CD8-positive, alpha-beta memory T cell (primary cell): ENCODE results near the gene DTNBP1. TPM values are rescaled to one million over a fixed set of nuclear protein-coding genes. Genes with fewer than 3 reads are reported as not detected.

Experiments used
- CTCF ChIA-PET: fragments of 350-600 bp; sonication (Branson Sonifier 250); formaldehyde crosslinking; loops from one replicate; lab custom pipeline; 2021; ENCODE audit warnings: antibody characterized with exemption; lab: Charles Lee
- POLR2A ChIA-PET: fragments of 350-600 bp; sonication (Branson Sonifier 250); formaldehyde crosslinking; loops from one replicate; lab custom pipeline; 2021; ENCODE audit warnings: antibody characterized with exemption; lab: Charles Lee
- DNase-seq, 5 donors: peaks; one replicate each; pipeline versions ENCODE4 v3.0.0 to v3.0.0-alpha.2; 2020 to 2022; ENCODE audit warnings: mixed read lengths in 1 of 5
- H3K27ac ChIP-seq: one replicate; pipeline ENCODE4 v1.7.0; 2013; ENCODE audit warnings: low read depth, mild to moderate bottlenecking, low read length, moderate library complexity
- H3K27me3 ChIP-seq: 2 replicates; pipeline ENCODE4 v1.7.0; 2013; ENCODE audit warnings: low read length, mild to moderate bottlenecking; ENCODE audit not compliant: insufficient read depth, poor library complexity, severe bottlenecking
- H3K36me3 ChIP-seq: 2 replicates; pipeline ENCODE4 v1.7.0; 2013; ENCODE audit warnings: mild to moderate bottlenecking, low read length, moderate library complexity; ENCODE audit not compliant: insufficient read depth
- H3K4me1 ChIP-seq: 2 replicates; pipeline ENCODE4 v1.7.0; 2013; ENCODE audit warnings: mild to moderate bottlenecking, low read length, moderate library complexity; ENCODE audit not compliant: insufficient read depth
- H3K4me3 ChIP-seq: 2 replicates; pipeline ENCODE4 v1.7.0; 2013; ENCODE audit warnings: mild to moderate bottlenecking, low read length
- H3K9me3 ChIP-seq: 2 replicates; pipeline ENCODE4 v1.7.0; 2013; ENCODE audit warnings: mild to moderate bottlenecking, low read length
- H3K27ac Mint-ChIP-seq, 8 donors: one replicate each; pipeline ENCODE4 v1.8.0; 2020 to 2021; ENCODE audit warnings: mixed read lengths in 8 of 8, mild to moderate bottlenecking in 6 of 8, inconsistent platforms in 3 of 8, moderate library complexity in 3 of 8
- H3K27me3 Mint-ChIP-seq, 2 donors: one replicate each; pipeline ENCODE4 v1.8.0; 2020 to 2021; ENCODE audit warnings: mixed read lengths in 2 of 2, mild to moderate bottlenecking in 1 of 2, moderate library complexity in 1 of 2
- H3K36me3 Mint-ChIP-seq, 3 donors: one replicate each; pipeline ENCODE4 v1.8.0; 2020 to 2021; ENCODE audit warnings: mixed read lengths in 3 of 3, inconsistent platforms in 1 of 3, mild to moderate bottlenecking in 1 of 3
- H3K4me1 Mint-ChIP-seq, 3 donors: one replicate each; pipeline ENCODE4 v1.8.0; 2020 to 2021; ENCODE audit warnings: mixed read lengths in 3 of 3, inconsistent platforms in 1 of 3, mild to moderate bottlenecking in 1 of 3
- H3K4me3 Mint-ChIP-seq, 7 donors: one replicate each; pipeline ENCODE4 v1.8.0; 2020 to 2021; ENCODE audit warnings: mixed read lengths in 7 of 7, mild to moderate bottlenecking in 6 of 7, moderate library complexity in 4 of 7, inconsistent platforms in 2 of 7
- H3K9me3 Mint-ChIP-seq, 5 donors: one replicate each; pipeline ENCODE4 v1.8.0; 2020 to 2022; ENCODE audit warnings: mixed read lengths in 5 of 5, mild to moderate bottlenecking in 3 of 5, moderate library complexity in 2 of 5, inconsistent platforms in 1 of 5
- polyA plus RNA-seq: library from polyadenylated mRNA; unstranded; fragments of 300-500 nt; fragmentation: Illumina TruSeq; gene quantifications from one replicate; pipeline ENCODE4 v1.2.3, GENCODE V29; 2021
- total RNA-seq, 2 experiments: library from RNA; stranded (reverse); gene quantifications; one replicate each; pipeline ENCODE4 v1.2.3, GENCODE V29; 2021

Gene DTNBP1
- total and polyA plus RNA-seq, 3 experiments from 2014 or later = 14.6 to 37.3 (median 15.5) TPM

DNA sequence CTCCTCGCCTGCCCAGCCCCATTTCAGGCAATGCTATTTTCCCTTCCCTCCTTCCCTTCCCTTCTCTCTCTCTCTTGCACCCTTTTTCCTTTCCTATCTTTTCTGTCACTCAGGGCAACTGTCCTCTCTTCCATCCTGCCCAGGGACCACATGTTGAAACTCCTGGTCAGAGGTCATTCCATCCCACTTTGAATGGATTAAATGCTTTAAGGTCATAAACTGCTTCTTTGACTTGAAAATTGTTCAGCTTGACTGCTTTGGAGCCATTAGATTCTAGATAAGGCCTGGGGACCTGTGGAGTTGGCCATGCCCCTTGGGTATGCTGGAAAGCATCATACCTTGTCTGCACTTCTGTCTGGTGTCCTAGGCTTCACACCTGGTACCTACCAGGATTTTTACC lies 106.1 kb downstream of the DTNBP1 start:
- Mint-ChIP-seq H3K4me3 (no peak overlapping the region), H3K27me3 (no peaks in the 10 kb centered on the region), H3K36me3 (peaks cover 0 to 3% (median 1%) of the 10 kb centered on the region in 3 donors), H3K4me1 (peaks cover 9 to 29% (median 15%) of the 10 kb centered on the region in 3 donors), H3K27ac (peak overlapping the region in 3 of 8 donors; percentile 9 to 93 (median 32)), H3K9me3 (no peaks in the 10 kb centered on the region)
- H3K27me3 ChIP-seq = no peaks in the 10 kb centered on the region
- H3K4me3 ChIP-seq = no peak overlapping the region
- no peaks in the 10 kb centered on the region for H3K4me1 ChIP-seq
- DNase-seq = no peak
- ChIA-PET POLR2A (interaction anchor here (0.6 kb wide), 1 partner anchor 9 kb away, joined by 3 read pairs; no protein-coding TSS in a partner anchor), CTCF (no interaction called here)
- H3K36me3 ChIP-seq = no peaks in the 10 kb centered on the region
- H3K27ac ChIP-seq = no peak overlapping the region
- no peaks in the 10 kb centered on the region for H3K9me3 ChIP-seq

DNA sequence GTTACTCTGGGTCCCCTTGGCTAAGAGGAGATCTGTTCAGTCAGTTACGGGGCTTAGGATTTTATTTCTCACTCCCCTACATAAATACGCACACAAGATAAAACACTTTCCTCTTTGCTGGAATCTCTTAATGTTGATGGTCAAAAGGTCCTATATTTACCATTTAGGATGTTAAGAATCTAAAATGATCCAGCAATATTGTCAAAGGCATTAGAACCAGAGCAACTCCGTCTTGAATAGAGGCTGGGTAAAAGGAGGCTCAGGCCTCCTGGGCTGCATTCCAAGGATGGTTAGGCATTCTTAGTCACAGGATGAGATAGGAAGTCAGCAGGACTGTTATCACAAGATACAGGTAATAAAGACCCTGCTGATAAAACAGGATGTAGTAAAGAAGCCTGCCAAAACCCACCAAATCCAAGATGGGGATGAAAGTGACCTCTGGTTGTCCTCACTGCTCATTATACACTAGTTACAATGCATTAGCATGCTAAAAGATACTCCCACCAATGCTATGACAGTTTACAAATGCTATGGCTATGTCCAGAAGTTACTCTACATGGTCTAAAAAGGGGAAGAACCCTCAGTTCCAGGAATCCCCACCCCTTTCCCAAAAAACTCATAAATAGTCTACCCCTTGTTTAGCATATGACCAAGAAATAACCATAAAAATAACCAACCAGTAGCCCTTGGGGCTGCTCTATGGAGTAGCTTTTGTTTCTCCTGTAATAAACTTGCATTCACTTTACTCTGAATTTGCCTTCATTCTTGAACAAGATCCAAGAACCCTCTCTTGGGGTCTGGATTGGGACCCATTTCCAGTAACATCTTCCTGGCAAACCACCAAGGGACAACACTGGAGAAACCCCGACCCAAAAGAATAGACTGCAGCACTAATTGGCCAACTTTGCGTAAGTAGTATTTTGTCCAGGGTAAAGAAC lies 107.5 kb downstream of the DTNBP1 start:
- no peak overlapping the region for H3K4me3 Mint-ChIP-seq
- H3K36me3 ChIP-seq = no peaks in the 10 kb centered on the region
- peaks cover 15 to 41% (median 26%) of the 10 kb centered on the region in 3 donors for H3K4me1 Mint-ChIP-seq
- H3K9me3 ChIP-seq = no peaks in the 10 kb centered on the region
- ChIA-PET CTCF (no interaction called here), POLR2A (no interaction called here)
- peaks cover 0 to 3% (median 1%) of the 10 kb centered on the region in 3 donors for H3K36me3 Mint-ChIP-seq
- H3K27me3 ChIP-seq = no peaks in the 10 kb centered on the region
- no peak overlapping the region for H3K27ac Mint-ChIP-seq
- H3K4me3 ChIP-seq = no peak overlapping the region
- peak overlapping the region; percentile 44 for H3K27ac ChIP-seq
- H3K27me3 Mint-ChIP-seq = no peaks in the 10 kb centered on the region
- no peaks in the 10 kb centered on the region for H3K9me3 Mint-ChIP-seq
- no peaks in the 10 kb centered on the region for H3K4me1 ChIP-seq
- no peak for DNase-seq

DNA sequence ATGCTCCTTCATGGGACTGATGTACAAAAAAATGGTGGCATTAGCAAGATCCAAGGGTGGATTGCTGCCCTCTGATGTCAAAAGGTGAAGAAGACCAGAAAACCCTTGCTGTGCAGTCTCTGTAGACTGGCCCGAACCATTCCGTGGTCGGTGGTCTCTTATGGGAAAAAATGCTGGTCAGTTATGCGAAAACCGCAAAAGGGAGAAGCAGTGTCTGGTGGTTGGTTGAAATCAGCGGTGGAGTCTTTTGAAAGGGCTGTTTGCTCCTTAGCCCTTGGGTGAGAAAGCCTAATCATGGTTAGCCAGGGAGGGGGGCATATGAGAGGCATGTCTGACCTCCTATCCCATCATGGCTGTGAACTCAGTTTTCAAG lies 108.1 kb downstream of the DTNBP1 start:
- CTCF ChIA-PET = no interaction called here
- no peaks in the 10 kb centered on the region for H3K9me3 Mint-ChIP-seq
- H3K4me3 Mint-ChIP-seq = no peak overlapping the region
- peaks cover 0 to 3% (median 1%) of the 10 kb centered on the region in 3 donors for H3K36me3 Mint-ChIP-seq
- POLR2A ChIA-PET = no interaction called here
- no peak overlapping the region for H3K27ac Mint-ChIP-seq
- Histone ChIP-seq H3K27ac (no peak overlapping the region), H3K36me3 (no peaks in the 10 kb centered on the region), H3K4me1 (no peaks in the 10 kb centered on the region), H3K9me3 (no peaks in the 10 kb centered on the region), H3K4me3 (no peak overlapping the region), H3K27me3 (no peaks in the 10 kb centered on the region)
- DNase-seq = no peak
- H3K27me3 Mint-ChIP-seq = no peaks in the 10 kb centered on the region
- H3K4me1 Mint-ChIP-seq = peaks cover 15 to 41% (median 27%) of the 10 kb centered on the region in 3 donors

- no peak overlapping the region for H3K27ac ChIP-seq
- CTCF ChIA-PET = no interaction called here
- no peak overlapping the region for H3K4me3 ChIP-seq
- DNase-seq = no peak
- POLR2A ChIA-PET = no interaction called here
- Mint-ChIP-seq H3K4me3 (no peak overlapping the region), H3K27me3 (no peaks in the 10 kb centered on the region), H3K36me3 (peaks cover 0 to under 1% (median 0%) of the 10 kb centered on the region in 3 donors), H3K4me1 (peaks cover 15 to 41% (median 27%) of the 10 kb centered on the region in 3 donors), H3K9me3 (no peaks in the 10 kb centered on the region), H3K27ac (no peak overlapping the region)
- H3K4me1 ChIP-seq = no peaks in the 10 kb centered on the region
- H3K27me3 ChIP-seq = no peaks in the 10 kb centered on the region
- no peaks in the 10 kb centered on the region for H3K36me3 ChIP-seq
- H3K9me3 ChIP-seq = no peaks in the 10 kb centered on the region
These were observed 109.0 kb downstream of the DTNBP1 start for GRCh38 chr6:15553736-15554294.

GRCh38 chr6:15553031-15553430 lies 109.8 kb downstream of the DTNBP1 start:
- ChIA-PET CTCF (no interaction called here), POLR2A (no interaction called here)
- no peaks in the 10 kb centered on the region for H3K36me3 Mint-ChIP-seq
- H3K4me3 Mint-ChIP-seq = no peak overlapping the region
- peaks cover 15 to 41% (median 31%) of the 10 kb centered on the region in 3 donors for H3K4me1 Mint-ChIP-seq
- Histone ChIP-seq H3K4me3 (no peak overlapping the region), H3K9me3 (no peaks in the 10 kb centered on the region), H3K4me1 (no peaks in the 10 kb centered on the region), H3K36me3 (no peaks in the 10 kb centered on the region), H3K27me3 (no peaks in the 10 kb centered on the region), H3K27ac (no peak overlapping the region)
- no peaks in the 10 kb centered on the region for H3K9me3 Mint-ChIP-seq
- no peaks in the 10 kb centered on the region for H3K27me3 Mint-ChIP-seq
- DNase-seq = no peak
- H3K27ac Mint-ChIP-seq = peak overlapping the region in 2 of 8 donors; percentile 39 to 76

DNA sequence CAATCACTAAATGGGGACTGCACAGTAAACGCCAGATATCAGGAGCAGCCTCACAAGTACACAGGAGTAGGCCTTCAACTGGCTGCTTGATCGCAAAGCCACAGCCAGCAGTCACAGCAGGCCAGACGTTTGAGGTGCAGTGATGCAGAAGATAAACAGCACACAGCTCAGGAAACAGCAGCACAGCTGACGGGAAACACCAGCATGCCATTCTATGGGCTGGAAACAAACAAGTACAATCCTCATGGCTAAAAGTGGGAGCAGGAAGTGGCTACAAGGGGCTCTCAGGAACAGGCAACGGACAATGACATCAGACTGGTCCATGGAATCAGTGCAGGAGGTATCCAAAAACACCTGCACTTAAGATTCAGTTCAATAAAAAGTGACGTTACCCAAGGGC lies 111.0 kb downstream of the DTNBP1 start:
- Mint-ChIP-seq H3K36me3 (no peaks in the 10 kb centered on the region), H3K4me1 (peaks cover 12 to 40% (median 32%) of the 10 kb centered on the region in 3 donors), H3K9me3 (no peaks in the 10 kb centered on the region), H3K4me3 (no peak overlapping the region), H3K27me3 (no peaks in the 10 kb centered on the region), H3K27ac (peak overlapping the region in 2 of 8 donors; percentile 3 to 69)
- Histone ChIP-seq H3K9me3 (no peaks in the 10 kb centered on the region), H3K36me3 (no peaks in the 10 kb centered on the region), H3K27ac (no peak overlapping the region), H3K4me1 (no peaks in the 10 kb centered on the region), H3K4me3 (no peak overlapping the region), H3K27me3 (no peaks in the 10 kb centered on the region)
- DNase-seq = no peak
- ChIA-PET CTCF (no interaction called here), POLR2A (no interaction called here)

DNA sequence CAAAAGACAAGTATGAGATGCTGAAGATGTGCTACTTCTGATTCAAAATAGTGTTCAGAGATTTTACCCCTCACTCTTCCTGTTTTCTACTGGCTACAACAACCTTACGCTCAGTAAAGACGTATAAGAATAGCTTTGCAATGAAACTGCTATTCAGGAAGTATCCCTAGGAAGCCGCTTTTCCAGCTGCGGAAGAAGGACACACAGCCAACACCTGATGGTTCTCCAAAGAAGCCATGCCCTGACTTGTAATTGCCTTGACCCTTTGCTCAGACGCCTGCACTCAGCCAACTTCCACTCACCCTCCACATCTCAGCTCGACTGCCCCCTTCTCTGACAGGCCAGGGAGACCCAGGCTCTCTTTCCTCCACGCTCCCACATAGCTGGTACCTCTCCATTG lies 111.6 kb downstream of the DTNBP1 start:
- Mint-ChIP-seq H3K4me1 (peaks cover 10 to 36% (median 31%) of the 10 kb centered on the region in 3 donors), H3K27me3 (no peaks in the 10 kb centered on the region), H3K9me3 (no peaks in the 10 kb centered on the region), H3K36me3 (peaks cover 0 to 5% (median 0%) of the 10 kb centered on the region in 3 donors), H3K27ac (peak overlapping the region in 3 of 8 donors; percentile 36 to 69 (median 46)), H3K4me3 (no peak overlapping the region)
- Histone ChIP-seq H3K27me3 (no peaks in the 10 kb centered on the region), H3K27ac (no peak overlapping the region), H3K9me3 (no peaks in the 10 kb centered on the region), H3K4me3 (no peak overlapping the region), H3K36me3 (no peaks in the 10 kb centered on the region), H3K4me1 (no peaks in the 10 kb centered on the region)
- ChIA-PET POLR2A (no interaction called here), CTCF (no interaction called here)
- no peak for DNase-seq

GRCh38 chr6:15550546-15551123 lies 112.2 kb downstream of the DTNBP1 start:
- no peak for DNase-seq
- Histone ChIP-seq H3K36me3 (no peaks in the 10 kb centered on the region), H3K4me1 (no peaks in the 10 kb centered on the region), H3K9me3 (no peaks in the 10 kb centered on the region), H3K27ac (no peak overlapping the region), H3K4me3 (no peak overlapping the region), H3K27me3 (no peaks in the 10 kb centered on the region)
- Mint-ChIP-seq H3K4me3 (peak overlapping the region in 1 of 7 donors; percentile 76), H3K27ac (peak overlapping the region in 3 of 8 donors; percentile 14 to 20 (median 18)), H3K27me3 (no peaks in the 10 kb centered on the region), H3K36me3 (peaks cover 0 to 6% (median 0%) of the 10 kb centered on the region in 3 donors), H3K9me3 (no peaks in the 10 kb centered on the region), H3K4me1 (peaks cover 10 to 36% (median 31%) of the 10 kb centered on the region in 3 donors)
- ChIA-PET CTCF (interaction anchor here (0.7 kb wide), 1 partner anchor 24 kb away, joined by 3 read pairs; no protein-coding TSS in a partner anchor), POLR2A (no interaction called here)
